H1 (cell line): ENCODE results near the gene ZMIZ1. TPM values are rescaled to one million over a fixed set of nuclear protein-coding genes. Genes with fewer than 3 reads are reported as not detected.

Source experiments
- CTCF ChIA-PET: fragments of 300-600 bp; sonication (Branson Sonifier 250); formaldehyde crosslinking; loops from one replicate; lab custom pipeline; 2021; ENCODE audit not compliant: partially characterized antibody; lab: Charles Lee
- POLR2A ChIA-PET: fragments of 300-600 bp; sonication (Branson Sonifier 250); formaldehyde crosslinking; loops from one replicate; lab custom pipeline; 2021; ENCODE audit warnings: inconsistent platforms; ENCODE audit not compliant: partially characterized antibody; lab: Charles Lee
- DNase-seq, 2 experiments: peaks; one replicate each; pipeline versions ENCODE4 v3.0.0 to v3.0.0-alpha.2; 2010 to 2022; ENCODE audit warnings: low spot score in 2 of 2, low read depth in 1 of 2, mixed read lengths in 1 of 2
- FAIRE-seq: peaks from 2 replicates; lab custom pipeline; 2011; peaks lifted over from hg19 to GRCh38; lab: Jason Lieb, UNC
- H2AFZ ChIP-seq: 2 replicates; pipeline ENCODE4 v1.8.1; 2012; ENCODE audit warnings: low read length, inconsistent platforms
- H2AK5ac ChIP-seq: 2 replicates; pipeline ENCODE4 v1.6.1; 2013; ENCODE audit warnings: low read depth, low read length
- H2BK120ac ChIP-seq: replicated peaks from 2 replicates; pipeline ENCODE3; 2013; ENCODE audit warnings: low read depth, low read length, inconsistent platforms
- H2BK12ac ChIP-seq: 2 replicates; pipeline ENCODE4 v1.6.1; 2013; ENCODE audit warnings: low read depth, low read length
- H2BK15ac ChIP-seq: 2 replicates; pipeline ENCODE4 v1.6.1; 2013; ENCODE audit warnings: low read length
- H2BK20ac ChIP-seq: 2 replicates; pipeline ENCODE4 v1.6.1; 2013; ENCODE audit warnings: low read length
- H2BK5ac ChIP-seq: 2 replicates; pipeline ENCODE4 v1.6.1; 2013; ENCODE audit warnings: low read depth, low read length
- H3K14ac ChIP-seq: 2 replicates; pipeline ENCODE4 v1.6.1; 2013; ENCODE audit warnings: inconsistent platforms; ENCODE audit not compliant: insufficient read length
- H3K18ac ChIP-seq: 2 replicates; pipeline ENCODE4 v1.6.1; 2013; ENCODE audit warnings: low read length; ENCODE audit errors: extremely low read depth
- H3K23ac ChIP-seq: 2 replicates; pipeline ENCODE4 v1.6.1; 2013; ENCODE audit warnings: inconsistent platforms; ENCODE audit not compliant: insufficient read length
- H3K23me2 ChIP-seq: 2 replicates; pipeline ENCODE4 v1.6.1; 2013; ENCODE audit warnings: low read depth, low read length
- H3K27ac ChIP-seq: 2 replicates; pipeline ENCODE4 v1.6.1; 2011; ENCODE audit warnings: low read depth, low read length, inconsistent platforms
- H3K27me3 ChIP-seq, 4 experiments: replicated peaks in 1 of 4; 1 replicate in 1 of 4; 2 replicates in 3 of 4; pipeline versions ENCODE4 v1.6.1 to v1.8.1; 2011 to 2013; ENCODE audit warnings: low read length in 3 of 4, mild to moderate bottlenecking in 3 of 4, inconsistent platforms in 2 of 4, mixed read lengths in 2 of 4, moderate library complexity in 1 of 4; ENCODE audit not compliant: control insufficient read depth in 3 of 4, insufficient read depth in 3 of 4; ENCODE audit errors: extremely low read depth in 1 of 4
- H3K36me3 ChIP-seq, 4 experiments: 2 replicates each; pipeline versions ENCODE4 v1.6.1 to v1.8.1; 2011 to 2013; ENCODE audit warnings: mild to moderate bottlenecking in 4 of 4, low read length in 3 of 4, moderate library complexity in 2 of 4, control low read depth in 1 of 4, inconsistent platforms in 1 of 4; ENCODE audit not compliant: insufficient read depth in 4 of 4, control insufficient read depth in 2 of 4
- H3K4ac ChIP-seq: replicated peaks from 2 replicates; pipeline ENCODE3; 2013; ENCODE audit warnings: low read length, low read depth, mixed read lengths, inconsistent platforms; ENCODE audit not compliant: insufficient read length
- H3K4me1 ChIP-seq, 4 experiments: replicated peaks in 1 of 4; 1 replicate in 1 of 4; 2 replicates in 3 of 4; pipeline versions ENCODE4 v1.6.1 to v1.8.1; 2011 to 2013; ENCODE audit warnings: low read length in 3 of 4, inconsistent platforms in 2 of 4, mixed read lengths in 1 of 4; ENCODE audit not compliant: insufficient read depth in 4 of 4, control insufficient read depth in 3 of 4
- H3K4me2 ChIP-seq, 2 experiments: 2 replicates each; pipeline versions ENCODE4 v1.6.1 to v1.8.1; 2011 to 2013; ENCODE audit warnings: low read depth in 2 of 2, low read length in 2 of 2, control low read depth in 1 of 2, inconsistent platforms in 1 of 2, mild to moderate bottlenecking in 1 of 2; ENCODE audit not compliant: insufficient read depth in 1 of 2
- H3K4me3 ChIP-seq, 4 experiments: fragments of 200-600, 300-600 bp in 1 of 4; sonication (generic), shearing (Covaris generic), sonication (Bioruptor Twin) in 1 of 4; 2 replicates each; pipeline versions ENCODE4 v1.5.1 to v1.8.1; 2011 to 2016; ENCODE audit warnings: low read length in 4 of 4, low read depth in 3 of 4, control low read depth in 2 of 4, inconsistent platforms in 2 of 4, mild to moderate bottlenecking in 2 of 4, mixed read lengths in 1 of 4, moderate library complexity in 1 of 4; ENCODE audit not compliant: insufficient read depth in 2 of 4; ENCODE audit errors: extremely low read depth in 1 of 4
- H3K56ac ChIP-seq: replicated peaks from 2 replicates; pipeline ENCODE3; 2013; ENCODE audit warnings: low read depth, mild to moderate bottlenecking, mixed read lengths, low read length, inconsistent platforms; ENCODE audit not compliant: insufficient read length
- H3K79me1 ChIP-seq: 2 replicates; pipeline ENCODE4 v1.6.1; 2013; ENCODE audit warnings: low read depth, low read length, control low read depth
- H3K79me2 ChIP-seq, 2 experiments: 2 replicates each; pipeline versions ENCODE4 v1.6.1 to v1.8.1; 2012 to 2013; ENCODE audit warnings: low read length in 2 of 2, mild to moderate bottlenecking in 2 of 2, inconsistent platforms in 1 of 2; ENCODE audit not compliant: insufficient read depth in 2 of 2, control insufficient read depth in 1 of 2
- H3K9ac ChIP-seq, 4 experiments: replicated peaks in 1 of 4; 1 replicate in 1 of 4; 2 replicates in 3 of 4; pipeline versions ENCODE4 v1.6.1 to v1.8.1; 2011 to 2013; ENCODE audit warnings: low read depth in 3 of 4, low read length in 3 of 4, control low read depth in 2 of 4, mild to moderate bottlenecking in 2 of 4, moderate library complexity in 2 of 4, inconsistent platforms in 1 of 4; ENCODE audit errors: extremely low read depth in 1 of 4
- H3K9me3 ChIP-seq, 2 experiments: 2 replicates each; pipeline versions ENCODE4 v1.6.1 to v1.8.1; 2012 to 2013; ENCODE audit warnings: mild to moderate bottlenecking in 2 of 2, moderate library complexity in 2 of 2, control low read depth in 1 of 2, inconsistent platforms in 1 of 2, low read depth in 1 of 2, low read length in 1 of 2, mixed read lengths in 1 of 2; ENCODE audit not compliant: insufficient read depth in 2 of 2
- H4K20me1 ChIP-seq, 2 experiments: replicated peaks in 1 of 2; 2 replicates each; pipeline versions ENCODE3 to v1.8.1; 2011 to 2013; ENCODE audit warnings: inconsistent platforms in 2 of 2, low read length in 2 of 2, mild to moderate bottlenecking in 1 of 2; ENCODE audit not compliant: insufficient read depth in 2 of 2, control insufficient read depth in 1 of 2
- H4K5ac ChIP-seq: 2 replicates; pipeline ENCODE4 v1.6.1; 2013; ENCODE audit warnings: low read length, low read depth, mixed read lengths, inconsistent platforms; ENCODE audit not compliant: insufficient read length
- H4K8ac ChIP-seq: 2 replicates; pipeline ENCODE4 v1.8.0; 2013; ENCODE audit warnings: mild to moderate bottlenecking, moderate library complexity, low read length, inconsistent platforms; ENCODE audit not compliant: insufficient read depth; ENCODE audit errors: extremely low read depth
- H4K91ac ChIP-seq: replicated peaks from 2 replicates; pipeline ENCODE3; 2013; ENCODE audit warnings: low read length, mixed read lengths, inconsistent platforms; ENCODE audit not compliant: insufficient read length
- CHD2 ChIP-seq: IDR thresholded peaks from 2 replicates; pipeline ENCODE4 v1.6.1; 2012; ENCODE audit warnings: low read length, improper control_type of control experiment
- E2F6 ChIP-seq: IDR thresholded peaks from 2 replicates; pipeline ENCODE4 v1.6.1; 2012; ENCODE audit warnings: inconsistent platforms
- SP1 ChIP-seq: IDR thresholded peaks from 2 replicates; pipeline ENCODE4 v1.6.1; 2011; ENCODE audit warnings: low read depth, low read length
- SP2 ChIP-seq: IDR thresholded peaks from 2 replicates; pipeline ENCODE4 v1.6.1; 2012; ENCODE audit warnings: mild to moderate bottlenecking, low read length, inconsistent platforms
- SRF ChIP-seq: IDR thresholded peaks from 2 replicates; pipeline ENCODE4 v1.6.1; 2011; ENCODE audit warnings: mild to moderate bottlenecking, low read depth, low read length, moderate library complexity
- WGBS, 2 experiments: shearing (Covaris generic) in 1 of 2; methylation state at CpG; one replicate each; pipeline versions ENCODE4 v1.1.6 to v1.1.7; 2013 to 2015; ENCODE audit warnings: low lambda C conversion rate in 2 of 2, mixed read lengths in 2 of 2, inconsistent platforms in 1 of 2, low coverage in 1 of 2, missing lambda C conversion rate in 1 of 2; ENCODE audit not compliant: insufficient replicate concordance in 2 of 2, insufficient coverage in 1 of 2, insufficient read length in 1 of 2; ENCODE audit errors: extremely low coverage in 1 of 2, missing lambda C conversion rate in 1 of 2; 5-methylcytosine and 5-hydroxymethylcytosine counted together
- polyA plus RNA-seq, 7 experiments: library from polyadenylated mRNA; depleted of rRNA in 3 of 7; stranded (reverse) in 5 of 7; unstranded in 2 of 7; fragments of >200 nt in 5 of 7; fragments of 200-250 nt in 2 of 7; gene quantifications; 1 replicate in 5 of 7; 2 replicates in 1 of 7; 4 replicates in 1 of 7; pipeline versions ENCODE4 v1.2.1 to v1.2.3, GENCODE V29; 2011 to 2013; ENCODE audit warnings: missing spikeins in 2 of 7, mixed read lengths in 2 of 7
- total RNA-seq: library from RNA; stranded (reverse); fragmentation: NEBNext Ultra II Directional; extraction: Animal tissue kit (Norgen Biotek cat#: 25700); gene quantifications from 2 replicates; pipeline ENCODE4 v1.2.1, GENCODE V29; 2021

Gene ZMIZ1
- total and polyA plus RNA-seq, 2 of the 8 experiments (the other 6 are each of a cell fraction or from before 2014, with no cell fraction given): 8.1 to 28.0 TPM

- Histone ChIP-seq H2BK20ac (no peak overlapping the region), H3K23ac (no peak overlapping the region)
- peak; percentile 44; the same call in 1 of the 2 replicates for TF ChIP-seq SP2
- peak; percentile 93 for TF ChIP-seq SP1
- TF ChIP-seq CHD2: peak; percentile 79
- no peak for TF ChIP-seq SRF
- no peak for TF ChIP-seq E2F6
- TF ChIP-seq, all 59 proteins: peak for 3
- ChIA-PET CTCF (interaction anchor here (0.7 to 1.9 kb wide), 5 partner anchors 9 to 173 kb away, joined by 3 to 6 read pairs (median 3); no protein-coding TSS in a partner anchor), POLR2A (no interaction called here)
- FAIRE-seq (peak; percentile 19), DNase-seq (peak in 1 of 2 experiments; percentile 67)
- H3K14ac ChIP-seq: no peak overlapping the region
- H4K91ac ChIP-seq: peak overlapping the region; percentile 72
- H2AFZ ChIP-seq: no peak overlapping the region
- no peaks in the 10 kb centered on the region for H3K27me3 ChIP-seq
- H4K5ac ChIP-seq: no peak overlapping the region
- no peak overlapping the region; a peak in 1 of 4 replicates for H3K4me2 ChIP-seq
- H2AK5ac ChIP-seq: 0 out of 2 replicates have a peak overlapping the region, but pooled peaks have one; percentile 39
- peaks cover 0 to 6% (median 2%) of the 10 kb centered on the region in 4 experiments; a peak in 3 of 7 replicates for H3K4me1 ChIP-seq
- no peak overlapping the region for H3K27ac ChIP-seq
- H3K18ac ChIP-seq: 0 out of 2 replicates have a peak overlapping the region, but pooled peaks have one; percentile 6
- WGBS, 2 experiments: 74% methylated on average over 17 of the region's 17 CpGs; no CpG with 5 or more reads in 1 of the 2 experiments
- H2BK15ac ChIP-seq: 0 out of 2 replicates have a peak overlapping the region, but pooled peaks have one; percentile 61
- peaks cover 0 to 2% of the 10 kb centered on the region in 2 experiments for H4K20me1 ChIP-seq
- no peak overlapping the region for H3K56ac ChIP-seq
- H3K4me3 ChIP-seq: no peak overlapping the region
- H2BK120ac ChIP-seq: no peak overlapping the region
- H2BK5ac ChIP-seq: peak overlapping the region; percentile 44; the same call in 1 of the 2 replicates
- H3K9me3 ChIP-seq: no peaks in the 10 kb centered on the region
- no peak overlapping the region for H3K9ac ChIP-seq
- no peak overlapping the region for H3K4ac ChIP-seq
- peaks cover 4% of the 10 kb centered on the region; the same call in 1 of the 2 replicates for H3K23me2 ChIP-seq
- H3K36me3 ChIP-seq: no peaks in the 10 kb centered on the region
- H3K79me2 ChIP-seq: no peaks in the 10 kb centered on the region
- H4K8ac ChIP-seq: no peak overlapping the region; the same call in none of the 2 replicates
- peak overlapping the region; percentile 27; the same call in 1 of the 2 replicates for H2BK12ac ChIP-seq
- H3K79me1 ChIP-seq: no peaks in the 10 kb centered on the region
Measured at GRCh38 chr10:79022565-79023230, 46.1 kb upstream of the ZMIZ1 start.
